ENCODE measurements around the gene ARSB.

ARSB gene

DNA sequence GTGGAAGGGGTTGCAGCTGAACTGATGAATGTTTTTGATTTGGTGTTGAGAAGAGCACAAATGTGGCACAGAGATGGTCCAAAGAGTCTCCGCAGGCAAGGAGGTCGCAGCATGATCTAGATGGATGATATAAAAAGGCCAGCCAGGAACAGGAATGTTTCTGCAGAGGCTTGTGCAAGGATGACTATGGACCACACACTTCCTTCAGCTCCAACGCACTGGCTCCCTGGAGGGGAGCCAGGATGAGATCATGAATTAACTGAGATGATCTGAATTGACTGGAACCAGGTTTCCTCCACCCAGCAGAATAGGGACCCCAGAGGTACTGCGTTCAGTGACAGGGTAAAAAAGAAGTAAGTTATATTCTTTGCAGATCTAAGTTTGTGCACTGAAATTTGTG lies 89.0 kb downstream of the ARSB start:
- no peaks in the 10 kb centered on the region for H3F3A ChIP-seq (ENCODE audit: insufficient read depth, low read length)
- H3K9ac ChIP-seq (ENCODE audit: low read length), result no peak overlapping the region
- no peaks in the 10 kb centered on the region; the same call in 1 of the 2 replicates for H3K36me3 ChIP-seq (ENCODE audit: insufficient read depth, low read length)
- H3K4me3 ChIP-seq (ENCODE audit: low read depth, low read length, poor library complexity, severe bottlenecking), result no peak overlapping the region
- peak overlapping the region; percentile 83 for H3K27ac ChIP-seq (ENCODE audit: low read depth, low read length, poor library complexity, severe bottlenecking)
- no peaks in the 10 kb centered on the region for H3K9me2 ChIP-seq (ENCODE audit: low read depth, low read length)
- H2AFZ ChIP-seq (ENCODE audit: low read length), result no peak overlapping the region
- H3K4me1 ChIP-seq (ENCODE audit: insufficient read depth, low read length, severe bottlenecking), result peaks cover 27% of the 10 kb centered on the region
- no peaks in the 10 kb centered on the region for H4K20me1 ChIP-seq (ENCODE audit: insufficient read depth, low read length)
- 0 out of 2 replicates have a peak, but pooled peaks cover 9% of the 10 kb centered on the region for H3K9me3 ChIP-seq (ENCODE audit: low read length)
- TF ChIP-seq, protein P1, sequence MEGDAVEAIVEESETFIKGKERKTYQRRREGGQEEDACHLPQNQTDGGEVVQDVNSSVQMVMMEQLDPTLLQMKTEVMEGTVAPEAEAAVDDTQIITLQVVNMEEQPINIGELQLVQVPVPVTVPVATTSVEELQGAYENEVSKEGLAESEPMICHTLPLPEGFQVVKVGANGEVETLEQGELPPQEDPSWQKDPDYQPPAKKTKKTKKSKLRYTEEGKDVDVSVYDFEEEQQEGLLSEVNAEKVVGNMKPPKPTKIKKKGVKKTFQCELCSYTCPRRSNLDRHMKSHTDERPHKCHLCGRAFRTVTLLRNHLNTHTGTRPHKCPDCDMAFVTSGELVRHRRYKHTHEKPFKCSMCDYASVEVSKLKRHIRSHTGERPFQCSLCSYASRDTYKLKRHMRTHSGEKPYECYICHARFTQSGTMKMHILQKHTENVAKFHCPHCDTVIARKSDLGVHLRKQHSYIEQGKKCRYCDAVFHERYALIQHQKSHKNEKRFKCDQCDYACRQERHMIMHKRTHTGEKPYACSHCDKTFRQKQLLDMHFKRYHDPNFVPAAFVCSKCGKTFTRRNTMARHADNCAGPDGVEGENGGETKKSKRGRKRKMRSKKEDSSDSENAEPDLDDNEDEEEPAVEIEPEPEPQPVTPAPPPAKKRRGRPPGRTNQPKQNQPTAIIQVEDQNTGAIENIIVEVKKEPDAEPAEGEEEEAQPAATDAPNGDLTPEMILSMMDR (IDR thresholded peaks at IDR 0.05; ENCODE audit: low read length), result no peak
- no peak for TF ChIP-seq EZH2 (IDR thresholded peaks at IDR 0.05; ENCODE audit: borderline replicate concordance, low read length)
- no peaks in the 10 kb centered on the region for H3K27me3 ChIP-seq (ENCODE audit: insufficient read depth, low read length)
- no peak overlapping the region for H3K4me2 ChIP-seq (ENCODE audit: low read length)
- H3K79me2 ChIP-seq (ENCODE audit: insufficient read depth, low read length), result no peaks in the 10 kb centered on the region

DNA sequence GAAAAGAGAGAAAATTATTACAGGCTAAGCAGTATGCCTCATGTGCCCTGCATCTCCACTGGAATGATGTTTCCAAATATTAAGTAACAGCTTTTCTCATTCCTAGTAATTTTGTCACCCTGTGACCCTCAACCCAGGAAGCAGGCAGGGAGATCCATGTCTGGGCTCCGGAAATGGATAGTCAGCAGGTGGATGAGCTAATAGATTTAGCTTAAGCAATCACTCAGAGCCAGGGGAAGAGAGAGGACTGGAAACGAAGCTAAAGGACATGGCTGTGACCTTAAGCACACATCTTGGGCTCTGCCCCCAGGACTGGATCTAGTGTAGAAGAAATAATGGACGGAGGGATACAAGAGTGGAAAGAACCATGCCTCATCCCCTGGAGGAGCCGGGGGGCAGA lies 89.5 kb downstream of the ARSB start:
- TF ChIP-seq EZH2 (IDR thresholded peaks at IDR 0.05; ENCODE audit: borderline replicate concordance, low read length), result no peak
- TF ChIP-seq, protein P1 (IDR thresholded peaks at IDR 0.05; ENCODE audit: low read length), result no peak

DNA sequence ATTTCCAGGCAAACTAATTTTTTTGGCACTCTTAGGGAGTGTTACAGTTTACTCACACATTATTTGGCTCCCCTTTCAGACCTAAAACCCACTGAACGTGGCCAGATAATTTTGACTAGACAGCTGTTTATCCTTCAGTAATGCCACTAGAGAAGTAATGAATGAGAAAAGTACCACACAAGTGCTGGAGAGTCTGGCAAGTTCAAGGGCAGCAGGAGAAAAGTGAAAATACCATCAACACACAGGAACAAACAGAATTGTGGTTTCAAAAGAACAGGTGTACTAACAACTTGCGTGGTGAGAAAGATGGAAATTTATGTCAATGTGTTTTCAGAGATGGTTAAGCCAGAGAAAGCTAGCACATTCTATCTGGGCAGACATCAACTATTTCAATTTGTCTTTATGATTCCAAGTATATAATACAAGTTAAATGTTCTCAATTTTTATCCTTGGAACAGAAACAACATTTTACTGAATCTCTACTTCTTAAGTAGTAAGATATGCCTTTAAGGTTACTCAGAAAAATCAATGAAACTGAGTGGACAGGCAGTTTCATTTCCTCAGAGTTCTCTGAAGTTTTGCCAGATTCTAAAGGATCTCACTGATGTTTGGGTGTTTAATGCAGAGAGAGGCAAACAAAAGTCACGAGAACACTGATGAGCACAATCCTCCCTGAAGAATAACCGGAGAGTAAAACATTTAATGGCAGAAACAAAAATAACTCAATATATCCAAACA lies 91.0 kb downstream of the ARSB start:
- no peak overlapping the region for H3K4me3 ChIP-seq (ENCODE audit: low read depth, low read length, poor library complexity, severe bottlenecking)
- H3K79me2 ChIP-seq (ENCODE audit: insufficient read depth, low read length), result no peaks in the 10 kb centered on the region
- H3K4me1 ChIP-seq (ENCODE audit: insufficient read depth, low read length, severe bottlenecking), result peaks cover 30% of the 10 kb centered on the region
- H3K9ac ChIP-seq (ENCODE audit: low read length), result peak overlapping the region; percentile 8; the same call in 1 of the 2 replicates
- no peaks in the 10 kb centered on the region; the same call in 1 of the 2 replicates for H3K36me3 ChIP-seq (ENCODE audit: insufficient read depth, low read length)
- H3K9me2 ChIP-seq (ENCODE audit: low read depth, low read length), result no peaks in the 10 kb centered on the region
- H3K27ac ChIP-seq (ENCODE audit: low read depth, low read length, poor library complexity, severe bottlenecking), result peak overlapping the region; percentile 83
- H3K4me2 ChIP-seq (ENCODE audit: low read length), result peak overlapping the region; percentile 40
- H2AFZ ChIP-seq (ENCODE audit: low read length), result no peak overlapping the region
- no peaks in the 10 kb centered on the region for H3K27me3 ChIP-seq (ENCODE audit: insufficient read depth, low read length)
- 0 out of 2 replicates have a peak, but pooled peaks cover 5% of the 10 kb centered on the region for H3K9me3 ChIP-seq (ENCODE audit: low read length)
- H4K20me1 ChIP-seq (ENCODE audit: insufficient read depth, low read length), result no peaks in the 10 kb centered on the region
- H3F3A ChIP-seq (ENCODE audit: insufficient read depth, low read length), result no peaks in the 10 kb centered on the region
- TF ChIP-seq EZH2 (IDR thresholded peaks at IDR 0.05; ENCODE audit: borderline replicate concordance, low read length), result no peak
- TF ChIP-seq, protein P1 (IDR thresholded peaks at IDR 0.05; ENCODE audit: low read length), result no peak

More for the DNA sequence above, 89.5 kb downstream of the ARSB start:
- H3K9me3 ChIP-seq (ENCODE audit: low read length), result 0 out of 2 replicates have a peak, but pooled peaks cover 9% of the 10 kb centered on the region
- no peaks in the 10 kb centered on the region; the same call in 1 of the 2 replicates for H3K36me3 ChIP-seq (ENCODE audit: insufficient read depth, low read length)
- no peaks in the 10 kb centered on the region for H4K20me1 ChIP-seq (ENCODE audit: insufficient read depth, low read length)
- H3K4me2 ChIP-seq (ENCODE audit: low read length), result no peak overlapping the region
- H3K4me1 ChIP-seq (ENCODE audit: insufficient read depth, low read length, severe bottlenecking), result peaks cover 27% of the 10 kb centered on the region
- H3K4me3 ChIP-seq (ENCODE audit: low read depth, low read length, poor library complexity, severe bottlenecking), result no peak overlapping the region
- H3K9ac ChIP-seq (ENCODE audit: low read length), result no peak overlapping the region
- H3K9me2 ChIP-seq (ENCODE audit: low read depth, low read length), result no peaks in the 10 kb centered on the region
- no peak overlapping the region for H2AFZ ChIP-seq (ENCODE audit: low read length)
- no peaks in the 10 kb centered on the region for H3K79me2 ChIP-seq (ENCODE audit: insufficient read depth, low read length)
- H3K27me3 ChIP-seq (ENCODE audit: insufficient read depth, low read length), result no peaks in the 10 kb centered on the region
- H3F3A ChIP-seq (ENCODE audit: insufficient read depth, low read length), result no peaks in the 10 kb centered on the region
- H3K27ac ChIP-seq (ENCODE audit: low read depth, low read length, poor library complexity, severe bottlenecking), result peak overlapping the region; percentile 83

Data from OCI-LY1 (cell line).